ENCODE measurements around the gene CIROP. TPM values are rescaled to one million over a fixed set of nuclear protein-coding genes. Genes with fewer than 3 reads are reported as not detected.

CIROP gene
- total and polyA plus RNA-seq, 9 of the 15 experiments (the other 6 are each of a cell fraction or from before 2014, with no cell fraction given): not detected

- no peak for TF ChIP-seq ADNP (tag; IDR thresholded peaks at IDR 0.05)
Observed at GRCh38 chr14:23090254-23090636, 14.5 kb downstream of the CIROP start (continued).

- in situ Hi-C loops (cut with MboI): no loop called here
- TF ChIP-seq FOXA3 (CRISPR knock-in tag; conservative IDR thresholded peaks at IDR 0.05 in 1 of 2, IDR thresholded peaks at IDR 0.05 in 1 of 2) (no peak), ESRRA (IDR thresholded peaks at IDR 0.05; ENCODE audit: borderline replicate concordance, low read depth) (no peak), MITF (IDR thresholded peaks at IDR 0.05) (no peak), GABPB2 (CRISPR knock-in tag; conservative IDR thresholded peaks at IDR 0.05) (no peak), CHCHD3 (CRISPR knock-in tag; IDR thresholded peaks at IDR 0.05) (no peak), EP400 (IDR thresholded peaks at IDR 0.05) (no peak), UBTF (IDR thresholded peaks at IDR 0.05; ENCODE audit: borderline replicate concordance in 1 of 2, low read depth in 2 of 2, low read length in 2 of 2) (no peak), MCM7 (IDR thresholded peaks at IDR 0.05) (no peak), NKRF (IDR thresholded peaks at IDR 0.05; ENCODE audit: borderline replicate concordance) (no peak), NRF1 (conservative IDR thresholded peaks at IDR 0.05 in 1 of 2, IDR thresholded peaks at IDR 0.05 in 1 of 2) (no peak), TEAD4 (IDR thresholded peaks at IDR 0.05; ENCODE audit: low read length) (no peak), TEAD4 (CRISPR knock-in tag; IDR thresholded peaks at IDR 0.05; ENCODE audit: borderline replicate concordance) (no peak)
Observed at GRCh38 chr14:23089498-23090253, 15.1 kb downstream of the CIROP start.

More at GRCh38 chr14:23089498-23090253, 15.1 kb downstream of the CIROP start:
- no peak overlapping the region for H3K4me3 ChIP-seq
- H3K9me1 ChIP-seq (ENCODE audit: control insufficient read depth, insufficient read depth, low read length): no peaks in the 10 kb centered on the region
- peaks cover 0 to 11% of the 10 kb centered on the region in 2 experiments; a peak in 3 of 5 replicates for H3K4me1 ChIP-seq (replicated peaks in 1 of 2; ENCODE audit: control insufficient read depth in 2 of 2, insufficient read depth in 2 of 2, low read length in 2 of 2)
- H2AFZ ChIP-seq (ENCODE audit: low read depth, low read length): no peak overlapping the region
- BruUV-seq (replicated peaks): no TSS peak
- peaks cover 49% of the 10 kb centered on the region for H3K79me2 ChIP-seq (ENCODE audit: control insufficient read depth, insufficient read depth, low read length)
- ChIA-PET CTCF (ENCODE audit: low intra/inter-chr PET ratio) (no interaction called here), POLR2A (interaction anchor here (0.6 to 2.3 kb wide), 7 partner anchors 8 to 71 kb away, joined by 3 to 12 read pairs (median 3); no protein-coding TSS in a partner anchor)
- FAIRE-seq (no peak), DNase-seq (ENCODE audit: extremely low read depth in 1 of 4, low spot score in 3 of 4) (no peak), ATAC-seq (no peak)
- H3K4me2 ChIP-seq (ENCODE audit: insufficient read depth, low read length): no peak overlapping the region
- intact Hi-C loops (cut with micrococcal nuclease): no loop called here
- WGBS (ENCODE audit: insufficient coverage, low coverage, missing lambda C conversion rate): 87% methylated on average over 12 of the region's 12 CpGs
- H3K36me3 ChIP-seq (ENCODE audit: control insufficient read depth, insufficient read depth, low read length): peaks cover 89% of the 10 kb centered on the region
- H3K9me3 ChIP-seq (replicated peaks; ENCODE audit: control insufficient read depth, insufficient read depth, low read depth, low read length): no peaks in the 10 kb centered on the region
- H3K9ac ChIP-seq (ENCODE audit: insufficient read depth in 1 of 2, low read depth in 2 of 2, low read length in 2 of 2): peak overlapping the region in 1 of 2 experiments; percentile 57; a peak in 1 of 4 replicates
- peaks cover 12% of the 10 kb centered on the region for H4K20me1 ChIP-seq (replicated peaks; ENCODE audit: control insufficient read depth, insufficient read depth, low read length)
- no peak overlapping the region for H3K27ac ChIP-seq (ENCODE audit: extremely low read depth, low read depth, low read length)
- H3K27me3 ChIP-seq (ENCODE audit: control insufficient read depth in 2 of 2, insufficient read depth in 2 of 2, low read length in 2 of 2): no peaks in the 10 kb centered on the region

Data from K562 (cell line).